GM12873 (cell line): ENCODE results near the gene BNIP5.

Source experiments
- TF ChIP-seq, protein P1 (sequence below): IDR thresholded peaks from 2 replicates; pipeline ENCODE4 v1.5.1; 2012; ENCODE audit warnings: low read depth, mild to moderate bottlenecking, moderate library complexity, low read length, control low read depth; ENCODE audit not compliant: insufficient read depth; ENCODE audit errors: missing control alignments

Gene BNIP5

GRCh38 chr6:36336779-36337241, at the start of gene BNIP5:
BNIP5 (minus strand) TSS chr6:36336888; CDS start chr6:36330690, 6,198 bp downstream.
- TF ChIP-seq, protein P1, sequence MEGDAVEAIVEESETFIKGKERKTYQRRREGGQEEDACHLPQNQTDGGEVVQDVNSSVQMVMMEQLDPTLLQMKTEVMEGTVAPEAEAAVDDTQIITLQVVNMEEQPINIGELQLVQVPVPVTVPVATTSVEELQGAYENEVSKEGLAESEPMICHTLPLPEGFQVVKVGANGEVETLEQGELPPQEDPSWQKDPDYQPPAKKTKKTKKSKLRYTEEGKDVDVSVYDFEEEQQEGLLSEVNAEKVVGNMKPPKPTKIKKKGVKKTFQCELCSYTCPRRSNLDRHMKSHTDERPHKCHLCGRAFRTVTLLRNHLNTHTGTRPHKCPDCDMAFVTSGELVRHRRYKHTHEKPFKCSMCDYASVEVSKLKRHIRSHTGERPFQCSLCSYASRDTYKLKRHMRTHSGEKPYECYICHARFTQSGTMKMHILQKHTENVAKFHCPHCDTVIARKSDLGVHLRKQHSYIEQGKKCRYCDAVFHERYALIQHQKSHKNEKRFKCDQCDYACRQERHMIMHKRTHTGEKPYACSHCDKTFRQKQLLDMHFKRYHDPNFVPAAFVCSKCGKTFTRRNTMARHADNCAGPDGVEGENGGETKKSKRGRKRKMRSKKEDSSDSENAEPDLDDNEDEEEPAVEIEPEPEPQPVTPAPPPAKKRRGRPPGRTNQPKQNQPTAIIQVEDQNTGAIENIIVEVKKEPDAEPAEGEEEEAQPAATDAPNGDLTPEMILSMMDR, result no peak

DNA sequence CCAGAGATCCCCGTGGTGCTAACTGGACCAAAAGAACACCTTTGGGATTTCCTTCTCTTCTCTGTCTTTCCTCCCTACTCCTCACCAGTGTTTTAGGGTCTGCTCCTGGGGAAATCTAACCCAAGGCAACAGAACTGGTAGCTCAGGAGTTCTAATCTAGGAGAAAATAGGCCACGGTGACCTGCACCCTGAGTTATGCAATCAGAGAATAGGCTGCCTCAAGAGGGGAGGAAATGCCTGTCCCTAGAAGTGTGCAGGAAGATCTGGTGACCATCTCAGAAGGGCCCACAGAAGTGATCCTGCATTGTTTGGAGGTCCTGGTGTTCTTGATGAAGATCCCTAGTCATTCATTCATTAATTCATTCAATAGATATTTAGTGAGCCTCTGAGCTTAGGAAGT, 47.4 kb upstream of the BNIP5 start:
- TF ChIP-seq, protein P1, result no peak

GRCh38 chr6:36383606-36384005, 46.9 kb upstream of the BNIP5 start:
- TF ChIP-seq, protein P1, result no peak

DNA sequence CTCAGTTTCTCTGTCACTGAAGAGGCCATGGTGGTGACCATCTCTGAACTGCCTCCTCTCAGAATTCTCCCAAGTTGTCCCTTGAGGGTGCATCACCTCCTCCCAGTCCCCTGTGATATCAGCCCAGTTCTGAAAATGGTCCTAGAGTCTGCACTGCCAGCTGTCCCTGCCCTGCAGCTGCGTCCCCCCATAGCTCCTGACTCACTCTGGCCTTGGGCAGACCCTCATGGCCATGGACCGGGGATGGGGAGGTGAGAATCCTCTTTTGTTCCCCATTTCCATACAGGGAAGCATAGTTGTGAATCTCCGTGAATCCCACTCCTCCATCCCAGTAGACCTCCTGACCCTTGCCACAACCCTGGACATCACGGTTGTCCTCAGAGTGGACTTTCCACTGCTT, 46.3 kb upstream of the BNIP5 start:
- TF ChIP-seq, protein P1, result no peak

- TF ChIP-seq, protein P1, result no peak
These were observed 45.1 kb upstream of the BNIP5 start for GRCh38 chr6:36381502-36382389.

- TF ChIP-seq, protein P1, result no peak
These were observed 43.5 kb upstream of the BNIP5 start for GRCh38 chr6:36380166-36380565.

- TF ChIP-seq, protein P1, result no peak
These were observed 42.2 kb upstream of the BNIP5 start for GRCh38 chr6:36378936-36379335.
